ENCODE measurements around the gene MAPKAP1.
"Not testable (repeated sequence)": the region's sequence is repeated elsewhere in the genome, so short reads cannot be mapped to it uniquely, and the experiment has no call there.

Gene MAPKAP1

GRCh38 chr9:125705893-125706292 lies 1.1 kb downstream of the MAPKAP1 start:
- no peak for DNase-seq (ENCODE audit: low read depth, low spot score)
- ChIA-PET POLR2A (interaction anchor here (1.1 kb wide), 1 partner anchor 14 kb away, joined by 4 read pairs; no protein-coding TSS in a partner anchor), CTCF (interaction anchor here (1.0 to 1.8 kb wide), 3 partner anchors 26 to 785 kb away, joined by 3 to 6 read pairs (median 5); no protein-coding TSS in a partner anchor)
- peak overlapping the region; percentile 80 for H3K4me3 ChIP-seq (ENCODE audit: low read depth, low read length)
- TF ChIP-seq, protein P1, sequence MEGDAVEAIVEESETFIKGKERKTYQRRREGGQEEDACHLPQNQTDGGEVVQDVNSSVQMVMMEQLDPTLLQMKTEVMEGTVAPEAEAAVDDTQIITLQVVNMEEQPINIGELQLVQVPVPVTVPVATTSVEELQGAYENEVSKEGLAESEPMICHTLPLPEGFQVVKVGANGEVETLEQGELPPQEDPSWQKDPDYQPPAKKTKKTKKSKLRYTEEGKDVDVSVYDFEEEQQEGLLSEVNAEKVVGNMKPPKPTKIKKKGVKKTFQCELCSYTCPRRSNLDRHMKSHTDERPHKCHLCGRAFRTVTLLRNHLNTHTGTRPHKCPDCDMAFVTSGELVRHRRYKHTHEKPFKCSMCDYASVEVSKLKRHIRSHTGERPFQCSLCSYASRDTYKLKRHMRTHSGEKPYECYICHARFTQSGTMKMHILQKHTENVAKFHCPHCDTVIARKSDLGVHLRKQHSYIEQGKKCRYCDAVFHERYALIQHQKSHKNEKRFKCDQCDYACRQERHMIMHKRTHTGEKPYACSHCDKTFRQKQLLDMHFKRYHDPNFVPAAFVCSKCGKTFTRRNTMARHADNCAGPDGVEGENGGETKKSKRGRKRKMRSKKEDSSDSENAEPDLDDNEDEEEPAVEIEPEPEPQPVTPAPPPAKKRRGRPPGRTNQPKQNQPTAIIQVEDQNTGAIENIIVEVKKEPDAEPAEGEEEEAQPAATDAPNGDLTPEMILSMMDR (IDR thresholded peaks at IDR 0.05; ENCODE audit: insufficient read depth, low read length, missing control alignments), result no peak

DNA sequence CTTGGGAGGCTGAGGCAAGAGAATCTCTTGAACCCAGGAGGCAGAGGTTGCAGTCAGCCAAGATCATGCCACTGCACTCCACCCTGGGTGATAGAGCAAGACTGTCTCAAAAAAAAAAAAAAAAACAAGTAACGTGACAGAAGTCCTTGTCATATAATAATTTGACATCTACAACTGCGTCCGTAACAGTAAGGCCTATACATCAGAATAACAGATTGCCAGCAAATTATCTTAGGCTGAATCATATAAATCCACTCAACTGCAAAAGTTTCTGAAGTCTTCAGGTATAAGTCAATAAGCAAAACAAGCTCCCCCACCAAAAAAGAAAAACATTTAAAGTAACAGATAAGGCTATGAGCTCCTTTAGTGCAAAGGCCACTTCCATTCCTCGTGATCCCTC lies 3.3 kb downstream of the MAPKAP1 start:
- H3K4me3 ChIP-seq (ENCODE audit: low read depth, low read length), result no peak overlapping the region
- POLR2A ChIA-PET, result no interaction called here
- DNase-seq (ENCODE audit: low read depth, low spot score), result no peak
- TF ChIP-seq, protein P1 (IDR thresholded peaks at IDR 0.05; ENCODE audit: insufficient read depth, low read length, missing control alignments), result no peak
- CTCF ChIA-PET, result interaction anchor here (0.8 kb wide), 1 partner anchor 25 kb away, joined by 4 read pairs; no protein-coding TSS in a partner anchor

GRCh38 chr9:125701351-125701750 lies 5.7 kb downstream of the MAPKAP1 start:
- H3K4me3 ChIP-seq (ENCODE audit: low read depth, low read length), result no peak overlapping the region
- peak; percentile 7 for DNase-seq (ENCODE audit: low read depth, low spot score)
- POLR2A ChIA-PET, result no interaction called here
- TF ChIP-seq, protein P1 (IDR thresholded peaks at IDR 0.05; ENCODE audit: insufficient read depth, low read length, missing control alignments), result no peak
- CTCF ChIA-PET, result no interaction called here

- CTCF ChIA-PET, result interaction anchor here (0.8 kb wide), 1 partner anchor 529 kb away, joined by 3 read pairs; no protein-coding TSS in a partner anchor
- no peak overlapping the region for H3K4me3 ChIP-seq (ENCODE audit: low read depth, low read length)
- POLR2A ChIA-PET, result no interaction called here
- TF ChIP-seq, protein P1 (IDR thresholded peaks at IDR 0.05; ENCODE audit: insufficient read depth, low read length, missing control alignments), result no peak
- no peak for DNase-seq (ENCODE audit: low read depth, low spot score)
Observed at GRCh38 chr9:125700791-125701190, 6.2 kb downstream of the MAPKAP1 start.

DNA sequence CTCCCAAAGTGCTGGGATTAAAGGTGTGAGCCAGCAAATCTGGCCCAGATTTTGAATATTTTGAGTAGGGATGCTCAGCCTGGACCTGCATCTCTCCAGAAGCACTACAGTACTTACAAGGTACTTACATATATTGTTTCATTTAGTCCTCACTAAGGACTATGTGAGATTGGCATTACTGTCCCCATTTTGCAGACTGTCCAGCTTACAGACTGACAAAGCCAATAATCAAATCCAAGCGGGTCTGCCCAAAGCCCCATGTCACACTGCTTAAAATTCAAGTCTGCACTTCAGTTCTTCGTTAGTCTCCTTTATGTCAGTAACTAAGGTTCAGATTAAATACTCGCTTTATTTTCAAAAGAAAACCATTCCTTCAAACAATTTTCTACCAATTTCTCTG lies 7.1 kb downstream of the MAPKAP1 start:
- ChIA-PET CTCF (no interaction called here), POLR2A (no interaction called here)
- no peak overlapping the region for H3K4me3 ChIP-seq (ENCODE audit: low read depth, low read length)

DNA sequence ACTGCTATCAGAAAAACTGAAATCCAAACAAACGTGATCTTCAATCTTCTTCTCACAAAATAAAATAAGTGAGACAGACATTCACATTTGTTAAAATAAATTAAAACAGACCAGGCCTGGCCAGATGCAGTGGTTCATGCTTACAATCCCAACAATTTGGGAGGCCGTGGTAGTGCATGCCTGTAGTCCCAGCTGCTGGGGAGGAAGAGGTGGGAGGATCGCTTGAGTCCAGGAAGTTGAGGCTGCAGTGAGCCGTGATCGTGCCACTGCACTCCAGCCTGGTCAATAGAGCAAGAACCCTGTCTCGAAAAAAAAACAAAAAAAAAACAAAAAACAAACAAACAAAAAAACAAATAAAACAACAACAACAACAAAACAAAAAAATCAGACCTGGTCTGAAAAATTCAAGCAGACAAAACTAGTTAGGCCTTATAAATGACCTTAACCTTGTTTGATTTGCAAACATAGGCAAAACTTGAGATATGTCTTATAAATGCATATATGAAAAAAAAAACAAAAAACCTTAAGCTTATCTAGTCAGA lies 10.8 kb downstream of the MAPKAP1 start:
- no peak for DNase-seq (ENCODE audit: low read depth, low spot score)
- TF ChIP-seq, protein P1 (IDR thresholded peaks at IDR 0.05; ENCODE audit: insufficient read depth, low read length, missing control alignments), result no peak
- ChIA-PET POLR2A (no interaction called here), CTCF (no interaction called here)
- H3K4me3 ChIP-seq (ENCODE audit: low read depth, low read length), result no peak overlapping the region

More for the DNA sequence above, 7.1 kb downstream of the MAPKAP1 start:
- TF ChIP-seq, protein P1 (IDR thresholded peaks at IDR 0.05; ENCODE audit: insufficient read depth, low read length, missing control alignments), result no peak
- DNase-seq (ENCODE audit: low read depth, low spot score), result no peak

DNA sequence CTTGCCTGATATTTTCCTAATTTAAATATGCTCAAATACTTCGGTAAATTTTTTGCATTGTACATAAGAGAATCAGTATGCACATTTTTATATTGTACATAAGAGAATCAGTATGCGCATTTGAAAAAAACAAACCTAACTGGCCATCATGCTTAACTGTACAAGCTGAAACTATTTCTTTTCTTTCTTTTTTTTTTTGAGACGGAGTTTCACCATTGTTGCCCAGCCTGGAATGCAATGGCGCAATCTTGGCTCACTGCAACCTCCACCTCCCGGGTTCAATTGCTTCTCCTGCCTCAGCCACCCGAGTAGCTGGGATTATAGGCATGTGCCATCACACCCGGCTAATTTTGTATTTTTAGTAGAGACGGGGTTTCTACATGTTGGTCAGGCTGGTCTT lies 11.5 kb downstream of the MAPKAP1 start:
- POLR2A ChIA-PET; DNase-seq (ENCODE audit: low read depth, low spot score); CTCF ChIA-PET: not testable (repeated sequence)

More for the DNA sequence above, 11.5 kb downstream of the MAPKAP1 start:
- H3K4me3 ChIP-seq (ENCODE audit: low read depth, low read length), result not testable (repeated sequence)

Measured in AG04449 (cell line).